HL-60 (cell line): ENCODE results near the gene EBPL.
A peak's percentile ranks its signal among the peaks of the same experiment; 100 is the strongest.

Experiments
- GABPA ChIP-seq: IDR thresholded peaks from 2 replicates; pipeline ENCODE4 v1.6.1; 2012; ENCODE audit warnings: low read depth
- POLR2AphosphoS5 ChIP-seq: IDR thresholded peaks from 2 replicates; pipeline ENCODE4 v1.6.1; 2012; ENCODE audit warnings: low read depth
- TF ChIP-seq, protein P1 (sequence below): IDR thresholded peaks from one replicate; pipeline ENCODE4 v1.5.1; 2011; ENCODE audit warnings: low read length, control low read depth, inconsistent platforms; ENCODE audit not compliant: insufficient read depth
- TF ChIP-seq, protein P2 (sequence below): IDR thresholded peaks from 2 replicates; pipeline ENCODE4 v1.6.1; 2012; ENCODE audit warnings: low read depth; ENCODE audit not compliant: insufficient replicate concordance

- TF ChIP-seq, protein P1, sequence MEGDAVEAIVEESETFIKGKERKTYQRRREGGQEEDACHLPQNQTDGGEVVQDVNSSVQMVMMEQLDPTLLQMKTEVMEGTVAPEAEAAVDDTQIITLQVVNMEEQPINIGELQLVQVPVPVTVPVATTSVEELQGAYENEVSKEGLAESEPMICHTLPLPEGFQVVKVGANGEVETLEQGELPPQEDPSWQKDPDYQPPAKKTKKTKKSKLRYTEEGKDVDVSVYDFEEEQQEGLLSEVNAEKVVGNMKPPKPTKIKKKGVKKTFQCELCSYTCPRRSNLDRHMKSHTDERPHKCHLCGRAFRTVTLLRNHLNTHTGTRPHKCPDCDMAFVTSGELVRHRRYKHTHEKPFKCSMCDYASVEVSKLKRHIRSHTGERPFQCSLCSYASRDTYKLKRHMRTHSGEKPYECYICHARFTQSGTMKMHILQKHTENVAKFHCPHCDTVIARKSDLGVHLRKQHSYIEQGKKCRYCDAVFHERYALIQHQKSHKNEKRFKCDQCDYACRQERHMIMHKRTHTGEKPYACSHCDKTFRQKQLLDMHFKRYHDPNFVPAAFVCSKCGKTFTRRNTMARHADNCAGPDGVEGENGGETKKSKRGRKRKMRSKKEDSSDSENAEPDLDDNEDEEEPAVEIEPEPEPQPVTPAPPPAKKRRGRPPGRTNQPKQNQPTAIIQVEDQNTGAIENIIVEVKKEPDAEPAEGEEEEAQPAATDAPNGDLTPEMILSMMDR, result no peak
- TF ChIP-seq GABPA, result no peak
- TF ChIP-seq POLR2AphosphoS5, result peak; percentile 32; the same call in 1 of the 2 replicates
- TF ChIP-seq, protein P2, sequence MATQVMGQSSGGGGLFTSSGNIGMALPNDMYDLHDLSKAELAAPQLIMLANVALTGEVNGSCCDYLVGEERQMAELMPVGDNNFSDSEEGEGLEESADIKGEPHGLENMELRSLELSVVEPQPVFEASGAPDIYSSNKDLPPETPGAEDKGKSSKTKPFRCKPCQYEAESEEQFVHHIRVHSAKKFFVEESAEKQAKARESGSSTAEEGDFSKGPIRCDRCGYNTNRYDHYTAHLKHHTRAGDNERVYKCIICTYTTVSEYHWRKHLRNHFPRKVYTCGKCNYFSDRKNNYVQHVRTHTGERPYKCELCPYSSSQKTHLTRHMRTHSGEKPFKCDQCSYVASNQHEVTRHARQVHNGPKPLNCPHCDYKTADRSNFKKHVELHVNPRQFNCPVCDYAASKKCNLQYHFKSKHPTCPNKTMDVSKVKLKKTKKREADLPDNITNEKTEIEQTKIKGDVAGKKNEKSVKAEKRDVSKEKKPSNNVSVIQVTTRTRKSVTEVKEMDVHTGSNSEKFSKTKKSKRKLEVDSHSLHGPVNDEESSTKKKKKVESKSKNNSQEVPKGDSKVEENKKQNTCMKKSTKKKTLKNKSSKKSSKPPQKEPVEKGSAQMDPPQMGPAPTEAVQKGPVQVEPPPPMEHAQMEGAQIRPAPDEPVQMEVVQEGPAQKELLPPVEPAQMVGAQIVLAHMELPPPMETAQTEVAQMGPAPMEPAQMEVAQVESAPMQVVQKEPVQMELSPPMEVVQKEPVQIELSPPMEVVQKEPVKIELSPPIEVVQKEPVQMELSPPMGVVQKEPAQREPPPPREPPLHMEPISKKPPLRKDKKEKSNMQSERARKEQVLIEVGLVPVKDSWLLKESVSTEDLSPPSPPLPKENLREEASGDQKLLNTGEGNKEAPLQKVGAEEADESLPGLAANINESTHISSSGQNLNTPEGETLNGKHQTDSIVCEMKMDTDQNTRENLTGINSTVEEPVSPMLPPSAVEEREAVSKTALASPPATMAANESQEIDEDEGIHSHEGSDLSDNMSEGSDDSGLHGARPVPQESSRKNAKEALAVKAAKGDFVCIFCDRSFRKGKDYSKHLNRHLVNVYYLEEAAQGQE, result no peak
Measured at GRCh38 chr13:49643035-49643646, 48.1 kb downstream of the EBPL start.
